K562 (cell line): ENCODE data around the gene CDKN2B-AS1.

ENCODE experiments used
- CREM ChIP-seq: IDR thresholded peaks from 2 replicates; pipeline ENCODE4 v1.6.1; 2014; ENCODE audit warnings: antibody characterized with exemption, low read depth
- CTBP1 ChIP-seq: fragments of 450-650 bp; IDR thresholded peaks from 2 replicates; pipeline ENCODE4 v1.6.1; 2016; ENCODE audit warnings: borderline replicate concordance
- EGR1 ChIP-seq: fragments of 450-650 bp; conservative IDR thresholded peaks from 2 replicates; pipeline ENCODE4 v1.6.1; 2017; ENCODE audit warnings: mild to moderate bottlenecking
- HNRNPUL1 ChIP-seq: fragments of 200-400 bp; formaldehyde crosslinking; IDR thresholded peaks from 2 replicates; pipeline ENCODE4 v1.6.1; 2017; ENCODE audit warnings: low read length
- KDM1A ChIP-seq, 2 experiments: fragments of 450-650 bp; IDR thresholded peaks; 2 replicates each; pipeline ENCODE4 v1.6.1; 2016; ENCODE audit warnings: mild to moderate bottlenecking in 2 of 2
- KLF16 ChIP-seq: IDR thresholded peaks from 2 replicates; pipeline ENCODE4 v1.6.1; 2016; ENCODE audit warnings: antibody characterized with exemption
- MCM7 ChIP-seq, 2 experiments: fragments of 450-650 bp; IDR thresholded peaks; 2 replicates each; pipeline ENCODE4 v1.6.1; 2016 to 2018
- MIER1 ChIP-seq: fragments of 450-650 bp; IDR thresholded peaks from 2 replicates; pipeline ENCODE4 v1.6.1; 2016; ENCODE audit warnings: antibody characterized with exemption, mild to moderate bottlenecking, low read depth
- POLR3A ChIP-seq: IDR thresholded peaks from 2 replicates; pipeline ENCODE4 v1.6.1; 2011; ENCODE audit warnings: borderline replicate concordance, mild to moderate bottlenecking, moderate library complexity; ENCODE audit not compliant: insufficient read length, insufficient read depth; ENCODE audit errors: extremely low read depth
- RFX5 ChIP-seq: IDR thresholded peaks from 2 replicates; pipeline ENCODE4 v1.6.1; 2011; ENCODE audit warnings: low read depth, mild to moderate bottlenecking, improper control_type of control experiment, low read length
- ZNF124 ChIP-seq: sonication (generic); formaldehyde crosslinking; IDR thresholded peaks from 2 replicates; pipeline ENCODE4 v1.8.1; 2022; ENCODE audit warnings: missing genetic modification reagents
- ZNF785 ChIP-seq: fragments of 250-450 bp; sonication (Bioruptor Pico); IDR thresholded peaks from 2 replicates; pipeline ENCODE4 v1.4.0; 2020; ENCODE audit warnings: mild to moderate bottlenecking
- TF ChIP-seq, protein P1 (sequence below): fragments of 250-450 bp; sonication (Bioruptor Pico); IDR thresholded peaks from 2 replicates; pipeline ENCODE4 v1.5.0; 2022; ENCODE audit warnings: mild to moderate bottlenecking
- TF ChIP-seq, protein P2 (sequence below), 3 experiments: IDR thresholded peaks in 2 of 3; conservative IDR thresholded peaks in 1 of 3; 2 replicates each; pipeline ENCODE4 v1.5.1; 2011 to 2012; ENCODE audit warnings: low read length in 3 of 3, mild to moderate bottlenecking in 3 of 3, control low read depth in 2 of 3, improper control_type of control experiment in 1 of 3, inconsistent platforms in 1 of 3, low read depth in 1 of 3, mixed read lengths in 1 of 3, moderate library complexity in 1 of 3; ENCODE audit not compliant: insufficient read depth in 2 of 3

DNA sequence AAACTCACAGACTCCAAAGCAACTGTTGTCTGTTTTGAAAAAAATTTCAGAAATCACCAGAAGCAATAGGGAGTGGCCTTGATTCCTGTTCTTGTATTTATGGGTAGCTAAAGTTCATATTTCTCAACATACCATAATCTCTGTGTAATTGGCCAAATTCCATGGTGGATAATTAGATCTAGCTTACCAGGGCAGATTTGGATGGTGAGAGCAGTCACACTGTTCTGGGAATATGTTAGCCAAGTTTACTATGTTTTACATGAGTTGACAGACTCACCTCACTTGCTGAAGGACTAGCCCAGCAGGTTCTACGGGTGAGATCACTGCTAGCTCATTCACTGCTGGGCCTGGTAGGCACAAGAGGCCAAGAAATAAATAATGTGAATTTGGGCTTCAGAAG, 47.2 kb downstream of the CDKN2B-AS1 start:
- TF ChIP-seq, protein P1, sequence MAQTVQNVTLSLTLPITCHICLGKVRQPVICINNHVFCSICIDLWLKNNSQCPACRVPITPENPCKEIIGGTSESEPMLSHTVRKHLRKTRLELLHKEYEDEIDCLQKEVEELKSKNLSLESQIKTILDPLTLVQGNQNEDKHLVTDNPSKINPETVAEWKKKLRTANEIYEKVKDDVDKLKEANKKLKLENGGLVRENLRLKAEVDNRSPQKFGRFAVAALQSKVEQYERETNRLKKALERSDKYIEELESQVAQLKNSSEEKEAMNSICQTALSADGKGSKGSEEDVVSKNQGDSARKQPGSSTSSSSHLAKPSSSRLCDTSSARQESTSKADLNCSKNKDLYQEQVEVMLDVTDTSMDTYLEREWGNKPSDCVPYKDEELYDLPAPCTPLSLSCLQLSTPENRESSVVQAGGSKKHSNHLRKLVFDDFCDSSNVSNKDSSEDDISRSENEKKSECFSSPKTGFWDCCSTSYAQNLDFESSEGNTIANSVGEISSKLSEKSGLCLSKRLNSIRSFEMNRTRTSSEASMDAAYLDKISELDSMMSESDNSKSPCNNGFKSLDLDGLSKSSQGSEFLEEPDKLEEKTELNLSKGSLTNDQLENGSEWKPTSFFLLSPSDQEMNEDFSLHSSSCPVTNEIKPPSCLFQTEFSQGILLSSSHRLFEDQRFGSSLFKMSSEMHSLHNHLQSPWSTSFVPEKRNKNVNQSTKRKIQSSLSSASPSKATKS, result no peak
- TF ChIP-seq, protein P2, sequence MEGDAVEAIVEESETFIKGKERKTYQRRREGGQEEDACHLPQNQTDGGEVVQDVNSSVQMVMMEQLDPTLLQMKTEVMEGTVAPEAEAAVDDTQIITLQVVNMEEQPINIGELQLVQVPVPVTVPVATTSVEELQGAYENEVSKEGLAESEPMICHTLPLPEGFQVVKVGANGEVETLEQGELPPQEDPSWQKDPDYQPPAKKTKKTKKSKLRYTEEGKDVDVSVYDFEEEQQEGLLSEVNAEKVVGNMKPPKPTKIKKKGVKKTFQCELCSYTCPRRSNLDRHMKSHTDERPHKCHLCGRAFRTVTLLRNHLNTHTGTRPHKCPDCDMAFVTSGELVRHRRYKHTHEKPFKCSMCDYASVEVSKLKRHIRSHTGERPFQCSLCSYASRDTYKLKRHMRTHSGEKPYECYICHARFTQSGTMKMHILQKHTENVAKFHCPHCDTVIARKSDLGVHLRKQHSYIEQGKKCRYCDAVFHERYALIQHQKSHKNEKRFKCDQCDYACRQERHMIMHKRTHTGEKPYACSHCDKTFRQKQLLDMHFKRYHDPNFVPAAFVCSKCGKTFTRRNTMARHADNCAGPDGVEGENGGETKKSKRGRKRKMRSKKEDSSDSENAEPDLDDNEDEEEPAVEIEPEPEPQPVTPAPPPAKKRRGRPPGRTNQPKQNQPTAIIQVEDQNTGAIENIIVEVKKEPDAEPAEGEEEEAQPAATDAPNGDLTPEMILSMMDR (IDR thresholded peaks at IDR 0.05 in 2 of 3, conservative IDR thresholded peaks at IDR 0.05 in 1 of 3; ENCODE audit: insufficient read depth in 2 of 3, low read depth in 1 of 3, low read length in 3 of 3), result no peak
- TF ChIP-seq KDM1A (IDR thresholded peaks at IDR 0.05), result no peak
- TF ChIP-seq CREM, result no peak
- TF ChIP-seq CTBP1, result no peak
- TF ChIP-seq MIER1, result no peak
- no peak for TF ChIP-seq RFX5
- TF ChIP-seq ZNF785 (CRISPR knock-in tag), result no peak
- TF ChIP-seq EGR1, result no peak
- TF ChIP-seq MCM7 (IDR thresholded peaks at IDR 0.05), result no peak
- no peak for TF ChIP-seq ZNF124
- TF ChIP-seq KLF16, result no peak
- no peak for TF ChIP-seq POLR3A
- TF ChIP-seq HNRNPUL1, result no peak
